ENCODE results near the gene ANXA2.

The ANXA2 gene

DNA sequence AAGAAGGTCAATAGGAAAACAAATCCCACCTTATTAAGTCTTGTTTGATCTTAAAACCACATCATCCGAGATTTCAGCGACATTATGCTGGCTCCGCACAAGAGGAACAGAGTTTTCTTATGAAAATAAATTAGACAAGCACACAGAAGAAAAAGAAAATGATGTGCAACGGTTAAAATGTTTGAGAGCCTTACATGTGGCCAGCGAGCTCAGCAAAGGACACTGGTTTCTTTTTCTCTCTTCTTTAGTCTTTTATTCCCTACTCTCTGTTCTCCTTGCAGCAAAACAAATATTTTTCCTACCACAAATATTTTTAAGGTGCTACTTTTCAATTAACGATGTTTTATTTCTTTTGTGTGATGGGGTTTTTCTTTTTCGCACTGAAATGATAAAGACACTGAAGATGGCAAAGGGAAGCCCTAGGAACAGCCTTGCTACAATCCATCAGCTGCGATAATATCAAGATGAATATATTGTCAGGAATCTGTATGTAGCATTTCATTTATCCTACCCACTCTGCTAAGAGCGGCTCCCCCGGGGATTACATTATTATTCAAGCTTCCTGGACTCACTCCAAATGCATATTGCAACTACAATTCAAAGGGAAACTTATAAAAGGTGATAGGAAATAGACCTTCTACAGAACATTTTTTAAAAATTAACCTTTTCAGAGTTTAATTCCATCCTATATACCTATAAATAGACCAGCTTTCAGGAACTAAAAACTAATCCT lies 72.9 kb downstream of the ANXA2 start:
- no peak overlapping the region for H3K4me3 ChIP-seq (ENCODE audit: low read depth, low read length)
- DNase-seq (ENCODE audit: low read depth): no peak

DNA sequence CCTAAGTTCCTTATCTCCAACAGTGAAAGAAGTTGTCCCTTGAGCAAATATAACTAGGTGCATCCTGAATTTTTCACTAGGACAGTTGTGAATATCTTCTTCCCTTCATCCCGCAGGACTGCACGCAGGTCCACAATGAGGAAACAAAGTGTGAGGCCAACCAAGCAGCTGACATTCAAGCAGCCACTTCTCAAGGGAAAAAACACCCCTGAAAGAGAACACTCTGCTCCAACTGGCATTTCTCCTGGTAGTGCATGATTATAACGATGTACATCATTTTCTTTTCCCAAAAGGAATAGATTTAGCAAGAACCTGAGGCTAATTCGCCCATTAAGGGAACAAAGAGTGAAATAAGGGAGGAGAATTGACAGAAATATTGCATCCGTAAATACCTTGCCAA lies 74.5 kb downstream of the ANXA2 start:
- H3K4me3 ChIP-seq (ENCODE audit: low read depth, low read length): no peak overlapping the region
- no peak for DNase-seq (ENCODE audit: low read depth)

DNA sequence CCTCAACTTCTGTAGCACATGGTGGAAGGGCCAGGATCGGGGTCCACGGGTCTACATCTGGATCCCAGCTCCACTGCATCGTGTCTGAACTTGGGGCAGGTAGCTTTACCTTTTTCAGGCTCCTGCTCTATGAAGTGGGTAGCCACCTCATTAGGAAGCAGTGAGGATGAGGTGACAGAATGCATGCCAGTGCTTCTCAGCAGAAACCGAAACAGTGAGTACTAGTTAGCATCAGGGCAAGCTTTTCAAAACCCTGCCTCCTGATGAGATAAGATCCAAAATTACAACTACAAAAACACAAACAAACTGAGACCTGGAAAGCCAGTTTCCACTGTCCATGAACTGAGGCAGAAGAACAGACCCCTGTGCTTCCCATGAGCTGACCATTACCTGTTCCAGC lies 77.4 kb downstream of the ANXA2 start:
- DNase-seq (ENCODE audit: low read depth): no peak
- H3K4me3 ChIP-seq (ENCODE audit: low read depth, low read length): no peak overlapping the region

DNA sequence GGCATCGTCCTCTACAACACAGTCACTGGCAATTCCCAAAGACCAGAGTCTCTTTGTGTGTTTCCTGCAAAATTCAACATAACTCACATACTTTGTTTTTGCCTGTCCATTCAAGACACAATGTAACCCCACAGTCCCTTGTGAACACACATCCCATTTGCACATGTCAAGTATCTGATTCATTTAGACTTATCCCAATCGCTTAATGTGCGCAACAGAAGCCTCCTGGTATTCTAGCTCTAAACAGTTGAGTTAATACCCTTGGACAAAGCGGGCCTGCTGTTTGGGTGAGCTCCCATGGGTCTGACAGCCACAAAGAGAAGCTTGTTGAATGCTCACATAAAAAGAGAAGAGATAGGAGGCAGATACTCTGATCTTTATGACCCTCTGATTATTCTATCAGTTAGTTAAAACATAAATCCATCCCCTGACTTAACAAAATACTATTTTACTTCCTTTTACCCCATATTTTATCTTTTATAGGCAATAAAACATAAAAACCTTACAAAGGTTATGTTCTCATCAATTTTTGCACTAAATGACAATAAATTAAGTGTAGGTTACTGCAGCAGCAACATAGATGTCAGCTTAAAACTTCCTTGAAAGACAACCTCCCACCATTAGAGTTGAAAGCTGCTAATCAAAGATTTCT lies 79.4 kb downstream of the ANXA2 start:
- no peak for DNase-seq (ENCODE audit: low read depth)
- no peak overlapping the region for H3K4me3 ChIP-seq (ENCODE audit: low read depth, low read length)

DNA sequence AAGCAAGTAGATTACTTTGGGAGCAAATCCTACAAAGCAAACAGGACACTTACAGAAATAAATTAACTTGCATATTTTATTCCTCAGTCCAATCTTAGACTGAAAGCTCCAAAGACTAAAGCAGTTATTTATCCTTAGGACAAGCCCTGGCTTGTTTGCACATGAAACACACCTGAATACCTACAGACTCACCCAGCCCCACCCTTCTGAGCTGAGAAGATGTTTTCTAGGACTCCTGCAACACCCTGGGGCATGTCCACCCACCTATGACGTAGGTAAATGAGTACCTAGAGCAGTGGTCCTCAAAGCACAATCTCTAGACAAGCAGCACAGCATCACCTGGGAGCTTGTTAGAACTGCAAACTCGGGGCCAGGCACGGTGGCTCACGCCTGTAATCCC lies 80.8 kb downstream of the ANXA2 start:
- H3K4me3 ChIP-seq (ENCODE audit: low read depth, low read length): no peak overlapping the region
- DNase-seq (ENCODE audit: low read depth): no peak

DNA sequence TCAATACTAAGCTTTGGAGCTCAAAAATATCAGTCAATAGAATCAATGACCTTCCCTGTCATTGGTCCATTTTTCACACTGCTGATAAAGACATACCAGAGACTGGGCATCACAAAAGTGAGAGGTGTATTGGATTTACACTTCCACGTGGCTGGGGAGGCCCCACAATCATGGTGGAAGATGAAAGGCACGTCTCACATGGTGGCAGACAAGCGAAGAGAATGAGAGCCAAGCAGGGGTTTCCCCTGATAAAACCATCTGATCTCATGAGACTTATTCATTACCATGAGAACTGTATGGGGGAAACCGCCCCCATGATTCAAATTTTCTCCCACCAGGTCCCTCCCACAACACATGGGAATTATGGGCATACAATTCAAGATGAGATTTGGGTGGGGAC lies 81.9 kb downstream of the ANXA2 start:
- H3K4me3 ChIP-seq (ENCODE audit: low read depth, low read length): no peak overlapping the region
- DNase-seq (ENCODE audit: low read depth): no peak

DNA sequence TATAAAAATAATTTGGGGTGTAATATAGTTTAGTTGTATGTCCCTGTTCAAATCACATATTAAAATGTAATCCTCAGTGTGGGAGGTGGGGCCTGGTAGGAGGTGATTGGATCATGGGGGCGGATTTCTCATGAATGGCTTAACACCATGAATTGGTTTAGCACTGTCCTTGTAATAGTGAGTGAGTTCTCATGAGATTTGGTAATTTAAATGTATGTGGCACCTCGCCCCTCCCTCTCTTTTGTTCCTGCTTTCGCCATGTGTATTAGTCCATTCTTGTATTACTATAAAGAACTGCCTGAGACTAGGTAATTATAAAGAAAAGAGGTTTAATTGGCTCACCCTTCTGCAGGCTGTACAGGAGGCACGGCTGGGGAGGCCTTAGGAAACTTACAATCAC lies 83.9 kb downstream of the ANXA2 start:
- no peak overlapping the region for H3K4me3 ChIP-seq (ENCODE audit: low read depth, low read length)
- DNase-seq (ENCODE audit: low read depth): no peak

DNA sequence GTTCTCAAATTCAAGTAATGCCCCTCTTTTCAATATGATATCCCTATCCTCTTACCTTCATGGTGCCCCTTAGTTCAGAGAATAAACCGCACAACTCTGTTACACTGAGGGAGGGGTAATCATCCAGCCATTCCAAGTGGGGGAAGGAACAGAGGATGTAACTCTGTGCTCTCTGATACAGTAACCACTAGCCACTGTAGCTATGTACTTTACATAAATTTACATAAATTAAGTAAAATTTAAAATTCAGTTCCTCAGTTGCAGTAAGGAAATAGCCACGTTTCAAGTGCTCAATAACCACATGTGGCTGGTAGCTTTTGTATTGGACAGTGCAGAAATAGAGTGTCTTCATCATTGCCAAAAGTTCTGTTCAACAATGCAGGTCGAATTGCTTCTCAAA lies 90.8 kb downstream of the ANXA2 start:
- no peak overlapping the region for H3K4me3 ChIP-seq (ENCODE audit: low read depth, low read length)
- no peak for DNase-seq (ENCODE audit: low read depth)

DNA sequence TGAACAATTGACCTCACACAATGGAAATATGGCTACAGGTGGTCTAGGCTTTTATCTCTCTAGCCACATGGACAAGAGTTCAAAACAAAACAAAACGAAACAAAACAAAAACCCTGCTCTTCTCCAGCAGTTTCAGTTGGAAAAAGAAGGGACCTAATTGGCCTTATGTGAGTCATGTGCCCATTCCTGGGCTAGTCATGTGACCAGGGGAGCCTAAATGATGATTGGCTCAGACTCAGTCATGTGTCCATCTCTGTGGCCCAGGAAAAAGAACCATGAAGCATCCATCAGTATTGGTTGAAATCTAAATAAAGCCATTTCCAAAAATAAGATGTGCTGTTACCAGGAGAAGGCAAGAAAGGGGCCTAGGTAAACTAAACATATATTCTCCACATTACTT lies 96.8 kb downstream of the ANXA2 start:
- no peak overlapping the region for H3K4me3 ChIP-seq (ENCODE audit: low read depth, low read length)
- DNase-seq (ENCODE audit: low read depth): no peak

DNA sequence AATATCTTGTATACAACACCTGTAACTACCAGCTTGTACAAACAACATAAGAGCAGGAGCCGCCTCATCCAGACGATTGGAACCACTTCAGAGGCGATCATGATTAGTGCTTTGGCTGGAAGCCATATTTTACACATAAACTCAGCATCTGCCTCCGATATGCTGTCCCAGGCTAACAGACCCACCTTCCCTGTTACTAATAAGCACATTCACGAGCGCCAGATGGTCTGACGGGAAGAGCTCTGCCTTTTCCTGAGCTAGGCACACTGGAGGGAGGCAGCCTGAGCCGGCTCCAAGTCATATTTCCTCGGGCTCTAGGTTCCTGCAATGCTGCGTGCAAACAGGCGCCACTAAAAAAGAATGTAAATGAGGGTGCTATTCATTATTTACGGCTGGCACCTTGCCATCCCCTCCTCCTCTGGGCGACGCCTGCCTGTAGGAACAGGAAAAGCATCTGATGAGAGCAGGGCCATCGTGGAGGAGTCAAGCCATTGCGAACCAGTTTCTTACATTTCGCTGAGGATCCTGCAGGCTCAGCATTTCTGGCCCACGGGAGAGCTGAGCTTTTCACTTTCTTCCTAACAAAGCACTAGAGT lies 98.2 kb downstream of the ANXA2 start:
- no peak overlapping the region for H3K4me3 ChIP-seq (ENCODE audit: low read depth, low read length)
- DNase-seq (ENCODE audit: low read depth): no peak

Measured in skeletal muscle cell (primary cell).